Neural progenitor cell (in vitro differentiated cells): ENCODE measurements around the gene RYR3. TPM values are rescaled to one million over a fixed set of nuclear protein-coding genes. Genes with fewer than 3 reads are reported as not detected.

Experiments
- DNase-seq: peaks from one replicate; pipeline ENCODE4 v3.0.0-alpha.2; 2016; ENCODE audit warnings: low spot score
- H2AFZ ChIP-seq: fragments of 200-600 bp; sonication (generic); replicated peaks from 2 replicates; pipeline ENCODE4 v1.6.1; 2016; ENCODE audit warnings: antibody characterized with exemption
- H3F3A ChIP-seq: fragments of 200-600 bp; sonication (generic); 2 replicates; pipeline ENCODE4 v1.6.1; 2016; ENCODE audit warnings: antibody characterized with exemption, low read depth
- H3K27ac ChIP-seq: fragments of 200-600 bp; sonication (generic); 2 replicates; pipeline ENCODE4 v1.5.1; 2016; ENCODE audit warnings: mild to moderate bottlenecking
- H3K27me3 ChIP-seq: fragments of 200-600 bp; sonication (generic); 2 replicates; pipeline ENCODE4 v1.6.1; 2016; ENCODE audit warnings: mild to moderate bottlenecking, moderate library complexity
- H3K36me3 ChIP-seq: fragments of 200-600 bp; sonication (generic); 2 replicates; pipeline ENCODE4 v1.5.1; 2016
- H3K4me1 ChIP-seq: fragments of 200-600 bp; sonication (generic); 2 replicates; pipeline ENCODE4 v1.6.1; 2016; ENCODE audit warnings: mixed run types
- H3K4me2 ChIP-seq: fragments of 200-600 bp; sonication (generic); 2 replicates; pipeline ENCODE4 v1.6.1; 2016
- H3K4me3 ChIP-seq: fragments of 200-600 bp; sonication (generic); 2 replicates; pipeline ENCODE4 v1.5.1; 2016
- H3K79me2 ChIP-seq: fragments of 200-600 bp; sonication (generic); 2 replicates; pipeline ENCODE4 v1.6.1; 2016; ENCODE audit warnings: low read depth
- H3K9ac ChIP-seq: fragments of 200-600 bp; sonication (generic); 2 replicates; pipeline ENCODE4 v1.6.1; 2016
- H3K9me3 ChIP-seq: fragments of 200-600 bp; sonication (generic); 2 replicates; pipeline ENCODE4 v1.5.1; 2016; ENCODE audit warnings: low read depth
- H4K20me1 ChIP-seq: fragments of 200-600 bp; sonication (generic); 2 replicates; pipeline ENCODE4 v1.6.1; 2016; ENCODE audit warnings: low read depth
- H3K27ac Mint-ChIP-seq: 3 replicates; pipeline ENCODE4 v1.8.0; 2021; ENCODE audit warnings: mixed read lengths
- H3K27me3 Mint-ChIP-seq: 2 replicates; pipeline ENCODE4 v1.8.0; 2022; ENCODE audit warnings: low read depth, mild to moderate bottlenecking, inconsistent platforms, moderate library complexity, mixed read lengths; ENCODE audit not compliant: insufficient read depth
- H3K36me3 Mint-ChIP-seq: 3 replicates; pipeline ENCODE4 v1.8.0; 2021; ENCODE audit warnings: mixed read lengths
- H3K4me1 Mint-ChIP-seq: 3 replicates; pipeline ENCODE4 v1.8.0; 2021; ENCODE audit warnings: mixed read lengths
- H3K4me3 Mint-ChIP-seq: 3 replicates; pipeline ENCODE4 v1.8.0; 2021; ENCODE audit warnings: mild to moderate bottlenecking, moderate library complexity, mixed read lengths
- H3K9me3 Mint-ChIP-seq: 3 replicates; pipeline ENCODE4 v1.8.0; 2020; ENCODE audit warnings: mixed read lengths
- EZH2 ChIP-seq: fragments of 200-600 bp; sonication (generic); IDR thresholded peaks from 2 replicates; pipeline ENCODE4 v1.6.1; 2017; ENCODE audit warnings: antibody characterized with exemption, mild to moderate bottlenecking, moderate library complexity
- EZH2phosphoT487 ChIP-seq: fragments of 200-600 bp; sonication (generic); IDR thresholded peaks from 2 replicates; pipeline ENCODE4 v1.6.1; 2017; ENCODE audit warnings: antibody characterized with exemption
- total RNA-seq: library from RNA; depleted of rRNA; stranded (reverse); fragments of >200 nt; gene quantifications from 2 replicates; pipeline ENCODE4 v1.2.3, GENCODE V29; 2015; ENCODE audit warnings: low replicate concordance
- TF ChIP-seq, protein P1 (sequence below): fragments of 200-600 bp; sonication (generic); IDR thresholded peaks from 2 replicates; pipeline ENCODE4 v1.5.1; 2017; ENCODE audit warnings: antibody characterized with exemption, mild to moderate bottlenecking

Gene RYR3
- total RNA-seq, 1 donor from 2014 or later: 2.1 TPM

DNA sequence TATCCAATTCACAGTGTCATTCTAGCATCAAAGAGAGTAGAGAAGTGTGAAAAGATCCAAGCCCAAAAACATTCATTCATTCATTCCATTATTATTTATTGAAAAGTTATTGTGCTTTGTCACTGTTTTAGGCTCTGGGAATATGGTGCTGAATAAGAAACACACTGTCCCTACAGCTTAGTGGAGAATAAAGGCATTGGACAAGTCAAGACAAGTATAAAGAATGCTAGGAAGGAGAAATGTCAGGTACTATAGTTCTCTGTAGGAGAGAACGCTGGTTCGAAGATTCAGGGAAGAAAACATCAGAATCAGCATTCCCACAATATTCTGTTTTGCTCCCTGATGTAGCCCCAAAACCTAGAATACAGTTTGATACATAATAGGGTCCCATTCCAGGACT, 528.8 kb downstream of the RYR3 start:
- no peak overlapping the region for H3K27ac ChIP-seq
- no peaks in the 10 kb centered on the region for H3K36me3 ChIP-seq
- Mint-ChIP-seq H3K9me3 (peaks cover 7% of the 10 kb centered on the region), H3K36me3 (peaks cover 5% of the 10 kb centered on the region), H3K4me3 (no peak overlapping the region), H3K27me3 (no peaks in the 10 kb centered on the region), H3K27ac (no peak overlapping the region), H3K4me1 (peaks cover 30% of the 10 kb centered on the region)
- H3K9me3 ChIP-seq: no peaks in the 10 kb centered on the region
- no peaks in the 10 kb centered on the region for H3K27me3 ChIP-seq
- H3K4me2 ChIP-seq: no peak overlapping the region
- H3F3A ChIP-seq: no peaks in the 10 kb centered on the region
- H4K20me1 ChIP-seq: no peaks in the 10 kb centered on the region
- no peak for TF ChIP-seq EZH2
- no peaks in the 10 kb centered on the region for H3K79me2 ChIP-seq
- peaks cover 8% of the 10 kb centered on the region for H3K4me1 ChIP-seq
- DNase-seq: no peak
- no peak overlapping the region for H3K9ac ChIP-seq
- H3K4me3 ChIP-seq: no peak overlapping the region
- H2AFZ ChIP-seq: no peak overlapping the region

GRCh38 chr15:33840615-33841014, 529.8 kb downstream of the RYR3 start:
- Mint-ChIP-seq H3K9me3 (peaks cover 7% of the 10 kb centered on the region), H3K4me1 (peaks cover 19% of the 10 kb centered on the region), H3K4me3 (no peak overlapping the region), H3K27ac (no peak overlapping the region), H3K27me3 (no peaks in the 10 kb centered on the region), H3K36me3 (peaks cover 5% of the 10 kb centered on the region)
- Histone ChIP-seq H3K9me3 (no peaks in the 10 kb centered on the region), H3K4me1 (no peaks in the 10 kb centered on the region), H3K4me3 (no peak overlapping the region), H3K27ac (no peak overlapping the region), H3K4me2 (no peak overlapping the region), H3F3A (no peaks in the 10 kb centered on the region), H3K36me3 (no peaks in the 10 kb centered on the region), H3K9ac (no peak overlapping the region), H2AFZ (no peak overlapping the region), H3K79me2 (no peaks in the 10 kb centered on the region), H4K20me1 (no peaks in the 10 kb centered on the region), H3K27me3 (no peaks in the 10 kb centered on the region)
- no peak for DNase-seq
- TF ChIP-seq EZH2phosphoT487: no peak
- TF ChIP-seq EZH2: no peak
- TF ChIP-seq, protein P1, sequence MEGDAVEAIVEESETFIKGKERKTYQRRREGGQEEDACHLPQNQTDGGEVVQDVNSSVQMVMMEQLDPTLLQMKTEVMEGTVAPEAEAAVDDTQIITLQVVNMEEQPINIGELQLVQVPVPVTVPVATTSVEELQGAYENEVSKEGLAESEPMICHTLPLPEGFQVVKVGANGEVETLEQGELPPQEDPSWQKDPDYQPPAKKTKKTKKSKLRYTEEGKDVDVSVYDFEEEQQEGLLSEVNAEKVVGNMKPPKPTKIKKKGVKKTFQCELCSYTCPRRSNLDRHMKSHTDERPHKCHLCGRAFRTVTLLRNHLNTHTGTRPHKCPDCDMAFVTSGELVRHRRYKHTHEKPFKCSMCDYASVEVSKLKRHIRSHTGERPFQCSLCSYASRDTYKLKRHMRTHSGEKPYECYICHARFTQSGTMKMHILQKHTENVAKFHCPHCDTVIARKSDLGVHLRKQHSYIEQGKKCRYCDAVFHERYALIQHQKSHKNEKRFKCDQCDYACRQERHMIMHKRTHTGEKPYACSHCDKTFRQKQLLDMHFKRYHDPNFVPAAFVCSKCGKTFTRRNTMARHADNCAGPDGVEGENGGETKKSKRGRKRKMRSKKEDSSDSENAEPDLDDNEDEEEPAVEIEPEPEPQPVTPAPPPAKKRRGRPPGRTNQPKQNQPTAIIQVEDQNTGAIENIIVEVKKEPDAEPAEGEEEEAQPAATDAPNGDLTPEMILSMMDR: no peak

DNA sequence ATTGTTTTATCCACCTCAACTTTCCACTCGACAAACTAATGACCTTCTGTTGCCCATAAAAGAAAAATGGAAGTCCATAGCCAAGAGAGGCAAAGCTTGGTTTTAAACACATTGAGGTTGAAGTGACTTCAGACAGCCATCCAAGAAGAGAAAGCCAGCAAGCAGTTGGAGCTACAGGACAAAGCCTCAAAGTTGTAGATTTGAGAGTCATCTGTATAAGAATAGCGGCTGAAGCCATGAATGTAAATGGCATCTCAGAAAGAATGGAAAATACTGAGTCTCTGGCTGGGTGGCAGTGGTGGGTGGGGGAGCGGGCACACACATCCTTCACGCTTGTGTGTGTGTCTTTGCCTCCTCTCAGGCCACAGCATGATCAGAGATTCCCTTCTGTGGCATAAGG, 533.4 kb downstream of the RYR3 start:
- H4K20me1 ChIP-seq: no peaks in the 10 kb centered on the region
- H3K36me3 ChIP-seq: no peaks in the 10 kb centered on the region
- H3K27me3 ChIP-seq: no peaks in the 10 kb centered on the region
- H3K9me3 ChIP-seq: no peaks in the 10 kb centered on the region
- H3K79me2 ChIP-seq: no peaks in the 10 kb centered on the region
- H3K4me1 ChIP-seq: no peaks in the 10 kb centered on the region
- H3K9ac ChIP-seq: no peak overlapping the region
- no peaks in the 10 kb centered on the region for H3K27me3 Mint-ChIP-seq
- H3K4me2 ChIP-seq: no peak overlapping the region
- H3K36me3 Mint-ChIP-seq: peaks cover 3% of the 10 kb centered on the region
- no peak overlapping the region for H2AFZ ChIP-seq
- peaks cover 4% of the 10 kb centered on the region for H3K9me3 Mint-ChIP-seq
- no peak overlapping the region for H3K4me3 ChIP-seq
- peaks cover 13% of the 10 kb centered on the region for H3K4me1 Mint-ChIP-seq
- no peak overlapping the region for H3K27ac Mint-ChIP-seq
- no peaks in the 10 kb centered on the region for H3F3A ChIP-seq
- no peak overlapping the region for H3K27ac ChIP-seq
- TF ChIP-seq EZH2phosphoT487 (no peak), EZH2 (no peak)
- TF ChIP-seq, protein P1: no peak
- no peak overlapping the region for H3K4me3 Mint-ChIP-seq
- no peak for DNase-seq

DNA sequence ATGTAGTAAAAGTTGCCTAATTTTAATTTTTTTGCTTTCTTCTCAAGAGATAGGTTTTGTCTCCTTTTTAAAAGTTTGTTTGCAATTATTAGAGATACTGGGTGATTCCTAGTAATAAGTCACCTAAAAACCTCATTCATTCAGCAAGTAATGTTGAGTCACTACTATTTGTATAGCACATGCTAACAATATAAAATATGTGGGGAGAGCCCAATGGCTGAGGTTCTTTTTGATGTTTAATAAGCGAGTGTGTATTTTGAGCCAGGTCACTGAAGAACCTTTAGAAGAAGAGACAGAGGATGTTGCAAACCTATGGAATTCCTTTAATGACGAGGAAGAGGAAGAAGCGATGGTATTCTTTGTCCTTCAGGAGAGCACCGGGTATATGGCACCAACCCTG, 533.8 kb downstream of the RYR3 start:
- Histone ChIP-seq H3K4me1 (no peaks in the 10 kb centered on the region), H3K27ac (no peak overlapping the region), H3K36me3 (no peaks in the 10 kb centered on the region), H3F3A (no peaks in the 10 kb centered on the region), H3K4me3 (no peak overlapping the region), H2AFZ (no peak overlapping the region), H3K27me3 (no peaks in the 10 kb centered on the region), H3K9me3 (no peaks in the 10 kb centered on the region), H4K20me1 (no peaks in the 10 kb centered on the region), H3K4me2 (no peak overlapping the region), H3K79me2 (no peaks in the 10 kb centered on the region), H3K9ac (no peak overlapping the region)
- TF ChIP-seq EZH2phosphoT487 (no peak), EZH2 (no peak)
- TF ChIP-seq, protein P1: no peak
- H3K27ac Mint-ChIP-seq: no peak overlapping the region
- no peaks in the 10 kb centered on the region for H3K27me3 Mint-ChIP-seq
- no peak for DNase-seq
- H3K36me3 Mint-ChIP-seq: peaks cover 3% of the 10 kb centered on the region
- H3K4me1 Mint-ChIP-seq: peaks cover 11% of the 10 kb centered on the region
- no peak overlapping the region for H3K4me3 Mint-ChIP-seq
- H3K9me3 Mint-ChIP-seq: peaks cover 4% of the 10 kb centered on the region
